HL-60 (cell line): ENCODE measurements around the gene WDR77.

Source experiments
- DNase-seq, 2 experiments: peaks; one replicate each; pipeline ENCODE4 v3.0.0-alpha.2; 2010 to 2020; ENCODE audit warnings: low read depth in 1 of 2, low spot score in 1 of 2
- H3K27ac ChIP-seq: fragments of 250-450 bp; sonication (Bioruptor Pico); replicated peaks from 2 replicates; pipeline ENCODE4 v1.5.1; 2020; ENCODE audit warnings: mild to moderate bottlenecking, moderate library complexity
- H3K27me3 ChIP-seq: fragments of 250-450 bp; sonication (Bioruptor Pico); 2 replicates; pipeline ENCODE4 v1.5.1; 2021; ENCODE audit warnings: mild to moderate bottlenecking, moderate library complexity; ENCODE audit not compliant: insufficient read depth, poor library complexity, severe bottlenecking
- H3K4me3 ChIP-seq: replicated peaks from 2 replicates; pipeline ENCODE4 v1.5.1; 2011; ENCODE audit warnings: mild to moderate bottlenecking, control low read depth, low read length; ENCODE audit not compliant: insufficient read depth
- CTCF ChIP-seq: IDR thresholded peaks from one replicate; pipeline ENCODE4 v1.5.1; 2011; ENCODE audit warnings: low read length, control low read depth, inconsistent platforms; ENCODE audit not compliant: insufficient read depth
- GABPA ChIP-seq: IDR thresholded peaks from 2 replicates; pipeline ENCODE4 v1.6.1; 2012; ENCODE audit warnings: low read depth
- POLR2AphosphoS5 ChIP-seq: IDR thresholded peaks from 2 replicates; pipeline ENCODE4 v1.6.1; 2012; ENCODE audit warnings: low read depth
- SPI1 ChIP-seq: IDR thresholded peaks from 2 replicates; pipeline ENCODE4 v1.6.1; 2012; ENCODE audit warnings: low read depth, mild to moderate bottlenecking, borderline replicate concordance
- TF ChIP-seq, protein P1 (sequence below): IDR thresholded peaks from 2 replicates; pipeline ENCODE4 v1.6.1; 2012; ENCODE audit warnings: low read depth; ENCODE audit not compliant: insufficient replicate concordance

Gene WDR77

DNA sequence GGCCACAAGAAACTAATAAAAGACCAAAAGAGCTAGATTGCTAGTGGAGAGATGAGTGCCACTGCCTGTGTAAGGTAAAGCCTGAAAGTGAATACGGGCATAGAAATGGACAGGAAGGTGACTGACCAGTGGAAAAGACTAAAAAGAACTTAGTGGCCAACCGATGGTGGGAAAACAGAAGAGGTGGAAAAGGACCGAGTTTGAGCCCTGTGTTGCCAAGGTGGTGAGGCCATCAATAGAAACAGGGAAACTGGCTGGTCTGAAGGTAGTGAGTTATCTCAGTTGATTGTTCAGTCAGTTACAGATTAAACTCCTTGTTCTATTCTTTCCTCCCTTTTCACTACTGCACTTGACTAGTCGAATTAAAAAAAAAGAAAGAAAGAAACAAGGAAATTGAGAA is 2.5 kb downstream of the WDR77 start:
- no peak for TF ChIP-seq POLR2AphosphoS5
- TF ChIP-seq GABPA: no peak
- TF ChIP-seq SPI1: no peak
- TF ChIP-seq CTCF: no peak
- TF ChIP-seq, protein P1, sequence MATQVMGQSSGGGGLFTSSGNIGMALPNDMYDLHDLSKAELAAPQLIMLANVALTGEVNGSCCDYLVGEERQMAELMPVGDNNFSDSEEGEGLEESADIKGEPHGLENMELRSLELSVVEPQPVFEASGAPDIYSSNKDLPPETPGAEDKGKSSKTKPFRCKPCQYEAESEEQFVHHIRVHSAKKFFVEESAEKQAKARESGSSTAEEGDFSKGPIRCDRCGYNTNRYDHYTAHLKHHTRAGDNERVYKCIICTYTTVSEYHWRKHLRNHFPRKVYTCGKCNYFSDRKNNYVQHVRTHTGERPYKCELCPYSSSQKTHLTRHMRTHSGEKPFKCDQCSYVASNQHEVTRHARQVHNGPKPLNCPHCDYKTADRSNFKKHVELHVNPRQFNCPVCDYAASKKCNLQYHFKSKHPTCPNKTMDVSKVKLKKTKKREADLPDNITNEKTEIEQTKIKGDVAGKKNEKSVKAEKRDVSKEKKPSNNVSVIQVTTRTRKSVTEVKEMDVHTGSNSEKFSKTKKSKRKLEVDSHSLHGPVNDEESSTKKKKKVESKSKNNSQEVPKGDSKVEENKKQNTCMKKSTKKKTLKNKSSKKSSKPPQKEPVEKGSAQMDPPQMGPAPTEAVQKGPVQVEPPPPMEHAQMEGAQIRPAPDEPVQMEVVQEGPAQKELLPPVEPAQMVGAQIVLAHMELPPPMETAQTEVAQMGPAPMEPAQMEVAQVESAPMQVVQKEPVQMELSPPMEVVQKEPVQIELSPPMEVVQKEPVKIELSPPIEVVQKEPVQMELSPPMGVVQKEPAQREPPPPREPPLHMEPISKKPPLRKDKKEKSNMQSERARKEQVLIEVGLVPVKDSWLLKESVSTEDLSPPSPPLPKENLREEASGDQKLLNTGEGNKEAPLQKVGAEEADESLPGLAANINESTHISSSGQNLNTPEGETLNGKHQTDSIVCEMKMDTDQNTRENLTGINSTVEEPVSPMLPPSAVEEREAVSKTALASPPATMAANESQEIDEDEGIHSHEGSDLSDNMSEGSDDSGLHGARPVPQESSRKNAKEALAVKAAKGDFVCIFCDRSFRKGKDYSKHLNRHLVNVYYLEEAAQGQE: no peak
- no peak overlapping the region for H3K4me3 ChIP-seq
- H3K27me3 ChIP-seq: no peaks in the 10 kb centered on the region
- H3K27ac ChIP-seq: no peak overlapping the region
- DNase-seq: no peak

DNA sequence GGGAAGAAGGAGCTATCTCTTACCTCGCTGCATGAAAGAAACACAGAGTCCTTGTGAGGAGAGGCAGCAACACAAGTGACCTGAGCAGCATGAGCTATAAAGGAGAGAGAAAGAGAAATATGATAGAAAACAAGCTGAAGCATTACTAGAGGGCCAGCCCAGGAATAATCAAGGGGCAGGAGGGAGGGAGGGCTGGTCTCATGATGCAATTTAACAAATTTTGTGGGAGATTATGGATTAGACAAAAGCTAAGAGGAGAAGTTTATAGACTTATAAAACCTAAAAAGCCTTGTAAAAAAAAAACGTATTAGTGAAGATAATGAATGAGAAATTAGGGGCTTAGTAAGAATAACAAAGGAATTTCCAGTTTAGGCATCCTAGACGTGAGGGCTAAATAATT is 5.0 kb downstream of the WDR77 start:
- no peak overlapping the region for H3K27ac ChIP-seq
- no peak for TF ChIP-seq GABPA
- TF ChIP-seq, protein P1: no peak
- TF ChIP-seq POLR2AphosphoS5: no peak
- TF ChIP-seq SPI1: no peak
- TF ChIP-seq CTCF: no peak
- no peaks in the 10 kb centered on the region for H3K27me3 ChIP-seq
- H3K4me3 ChIP-seq: no peak overlapping the region
- DNase-seq: no peak

DNA sequence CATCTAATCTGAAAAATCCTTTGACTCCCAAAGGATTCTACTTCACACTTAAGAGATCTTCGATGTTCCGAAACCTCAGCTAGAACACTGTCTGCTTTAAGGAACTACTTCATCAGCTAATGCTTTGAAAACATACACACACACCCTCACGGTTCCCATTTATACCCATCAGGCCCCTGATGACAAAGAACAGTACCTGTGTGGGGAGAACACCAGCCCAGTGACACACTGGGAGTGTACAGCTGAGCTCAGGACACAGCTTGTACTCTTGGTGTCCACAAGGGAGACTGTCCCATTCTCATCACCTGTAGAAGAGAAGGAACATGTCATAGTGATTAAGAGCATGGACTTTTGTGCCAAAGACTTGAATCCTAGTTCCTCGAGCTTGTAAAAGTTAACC is 6.6 kb downstream of the WDR77 start:
- Histone ChIP-seq H3K27ac (no peak overlapping the region), H3K27me3 (no peaks in the 10 kb centered on the region), H3K4me3 (no peak overlapping the region)
- DNase-seq: no peak
- TF ChIP-seq, protein P1: no peak
- no peak for TF ChIP-seq GABPA
- no peak for TF ChIP-seq CTCF
- TF ChIP-seq SPI1: no peak
- no peak for TF ChIP-seq POLR2AphosphoS5
